ENCODE data around the gene DPF3.

DPF3 gene

GRCh38 chr14:72904218-72904617 is 10.3 kb upstream of the DPF3 start:
- no peak for DNase-seq

GRCh38 chr14:72903716-72904115 is 9.8 kb upstream of the DPF3 start:
- no peak for DNase-seq

- no peak for DNase-seq
These were observed 9.1 kb upstream of the DPF3 start for GRCh38 chr14:72902801-72903530.

DNA sequence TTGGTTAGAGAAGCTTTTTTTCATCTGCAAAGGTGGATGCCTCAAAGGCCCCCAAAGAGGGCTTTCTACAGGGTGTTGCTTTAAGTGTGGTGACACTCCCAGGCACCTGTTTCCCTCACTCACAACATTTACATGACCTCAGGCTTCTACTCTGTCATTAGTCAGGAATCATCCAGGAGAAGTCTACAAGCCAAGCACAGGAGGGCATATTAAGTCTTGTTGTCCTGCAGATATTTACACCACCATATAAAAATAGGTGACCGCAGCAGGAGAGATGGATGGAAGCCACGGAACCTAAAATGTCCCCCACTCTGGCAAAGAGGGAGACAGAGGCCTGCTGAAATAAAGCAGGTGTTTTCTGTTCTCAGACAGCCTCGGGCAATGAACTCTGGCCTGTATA is 7.5 kb upstream of the DPF3 start:
- DNase-seq: no peak

- DNase-seq: no peak
These were observed 4.5 kb upstream of the DPF3 start for GRCh38 chr14:72898448-72898847.

DNA sequence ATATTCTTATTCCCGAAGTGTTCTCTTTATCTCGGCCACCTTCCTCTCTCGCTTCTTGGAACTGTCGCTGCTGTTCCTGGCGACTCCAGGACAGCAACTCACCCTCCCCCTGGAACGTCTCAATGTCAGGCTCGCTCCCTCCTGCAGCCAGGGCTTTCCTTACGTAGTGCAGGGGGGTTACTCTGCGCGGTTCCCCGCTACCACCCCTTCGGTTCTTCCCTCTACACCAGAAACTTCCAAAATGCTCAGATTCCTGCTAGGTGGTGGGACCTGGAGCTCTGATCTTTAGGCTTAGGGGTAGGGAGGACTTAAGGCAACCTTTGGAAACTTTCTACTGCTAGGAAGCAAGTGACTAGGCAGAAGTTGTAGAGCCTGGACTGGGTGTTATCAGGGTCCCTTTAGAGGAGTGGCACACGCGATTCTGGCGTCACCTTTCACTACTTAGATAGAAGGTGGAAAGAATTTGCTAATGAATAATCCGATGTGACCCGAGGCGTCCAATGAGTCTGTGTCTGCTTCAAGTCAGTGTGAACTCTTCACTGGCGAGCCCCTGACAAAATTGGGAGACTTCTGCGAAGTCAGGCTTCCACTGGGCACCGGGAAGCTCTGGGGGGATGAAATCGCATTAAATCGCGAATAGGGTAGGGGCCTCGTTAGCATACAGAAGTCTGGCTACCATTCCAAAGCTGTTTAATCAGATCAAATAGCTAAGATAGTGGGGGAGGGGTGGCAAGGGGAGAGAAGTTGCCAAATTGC is 900 bp upstream of the DPF3 start:
- peak; percentile 32 to 37 for DNase-seq

DNA sequence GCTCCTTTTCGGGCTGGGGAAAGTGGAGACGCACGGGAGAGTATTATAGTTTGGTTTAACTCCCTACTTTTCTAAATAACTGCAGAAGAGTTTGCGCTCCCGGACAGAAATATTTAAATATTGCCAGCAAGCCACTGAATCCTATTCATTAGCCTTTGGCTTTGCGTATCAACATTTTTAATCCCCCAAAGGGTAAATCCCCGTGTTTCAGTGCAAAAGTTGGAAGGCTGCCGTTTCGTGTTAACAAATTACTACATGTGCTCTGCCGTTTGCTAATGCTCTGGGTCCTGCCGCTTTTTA is 372 bp upstream of the DPF3 start:
- DNase-seq: no peak

DNA sequence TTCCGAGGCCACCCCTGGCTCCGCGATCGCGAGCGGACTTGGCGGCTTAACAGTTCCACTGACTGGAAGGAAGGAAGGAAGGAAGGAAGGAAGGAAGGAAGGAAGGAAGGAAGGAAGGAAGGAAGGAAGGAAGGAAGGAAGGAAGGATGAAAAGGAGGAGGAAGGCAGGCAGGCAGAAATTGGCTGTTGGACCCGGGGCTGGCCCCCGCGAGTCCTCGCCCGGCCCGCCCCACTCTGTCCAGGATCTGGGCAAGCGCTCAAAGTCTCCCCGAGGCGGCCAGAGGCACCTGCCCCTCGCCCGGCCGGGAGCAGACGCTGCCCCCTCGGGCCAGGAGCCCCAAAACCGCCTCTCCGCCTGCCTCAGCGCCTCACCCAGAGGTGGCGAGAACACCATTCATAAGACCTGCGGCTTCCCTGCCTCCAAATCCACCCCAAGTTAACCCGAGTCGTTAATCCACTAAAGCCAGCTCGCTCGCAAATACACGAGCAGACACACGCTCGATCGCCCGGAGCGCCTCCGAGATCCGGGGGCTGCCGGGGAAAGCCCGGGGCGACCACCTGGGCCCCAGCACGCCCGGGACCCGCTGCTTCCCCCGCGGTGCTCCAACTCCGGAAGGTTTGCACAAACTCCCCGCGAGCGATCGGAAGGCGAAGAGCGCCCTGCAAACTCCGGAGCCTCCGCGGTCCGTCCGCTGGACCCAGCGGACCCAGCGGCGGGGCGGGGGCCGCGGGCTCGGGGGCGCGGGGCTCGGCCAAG is 844 bp downstream of the DPF3 start:
- peak; percentile 57 to 59 for DNase-seq

GRCh38 chr14:72892103-72892878 is 1.6 kb downstream of the DPF3 start:
- DNase-seq: peak; percentile 43 to 46

- no peak for DNase-seq
These were observed 2.2 kb downstream of the DPF3 start for GRCh38 chr14:72891666-72892102.

DNA sequence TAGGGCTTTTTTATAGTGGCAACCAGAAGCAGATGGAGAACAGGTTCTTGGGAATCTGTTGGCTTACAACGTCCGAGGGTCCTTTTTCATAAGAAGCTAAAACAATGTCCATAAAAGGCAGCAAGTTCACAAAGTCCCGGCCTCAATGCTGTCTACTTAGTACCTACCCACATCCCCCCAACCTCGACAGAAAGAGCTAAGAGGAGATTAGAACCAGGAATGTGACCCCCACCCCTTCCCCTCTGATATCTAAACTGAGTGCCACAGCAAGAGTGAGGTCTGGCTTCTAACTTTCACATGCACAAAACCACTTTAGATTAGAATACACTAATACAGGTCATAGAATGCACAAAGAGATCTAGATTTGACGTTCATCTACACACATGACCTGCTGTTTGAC is 4.5 kb downstream of the DPF3 start:
- DNase-seq: no peak

DNA sequence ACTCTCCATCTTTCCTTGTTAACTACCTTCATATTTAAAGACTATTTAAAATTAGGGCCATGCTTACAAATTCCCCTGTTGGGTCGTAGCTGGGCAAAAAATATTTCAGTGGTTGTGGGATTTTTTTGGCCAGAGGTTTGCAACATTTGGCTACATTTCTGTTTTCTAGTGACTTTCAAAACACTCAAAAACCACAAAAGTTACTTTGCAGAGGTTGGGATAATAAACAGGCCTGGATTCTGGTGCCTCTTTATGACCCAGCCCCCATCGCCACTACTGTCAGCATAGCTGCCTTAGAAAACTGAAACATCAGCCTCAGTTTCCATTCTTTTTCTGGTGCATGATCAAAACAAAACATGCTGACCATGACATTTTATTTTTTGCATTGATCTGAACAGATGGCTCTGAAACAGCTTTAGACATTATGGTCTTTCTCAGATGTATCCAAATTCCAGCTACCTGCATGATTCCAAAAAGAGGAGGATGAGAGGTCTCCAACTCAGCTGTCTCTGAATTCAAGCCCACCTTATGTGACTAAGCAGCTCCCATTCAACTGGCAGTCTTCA is 5.2 kb downstream of the DPF3 start:
- no peak for DNase-seq

GRCh38 chr14:72888192-72888591 is 5.7 kb downstream of the DPF3 start:
- DNase-seq: no peak

- no peak for DNase-seq
These were observed 6.4 kb downstream of the DPF3 start for GRCh38 chr14:72887514-72887913.

GRCh38 chr14:72884386-72884785 is 9.5 kb downstream of the DPF3 start:
- DNase-seq: no peak

- peak; percentile 23 to 28 for DNase-seq
These were observed 9.9 kb downstream of the DPF3 start for GRCh38 chr14:72883961-72884360.

- DNase-seq: no peak
These were observed 10.8 kb downstream of the DPF3 start for GRCh38 chr14:72883109-72883508.

GRCh38 chr14:72882463-72882862 is 11.4 kb downstream of the DPF3 start:
- DNase-seq: no peak

DNA sequence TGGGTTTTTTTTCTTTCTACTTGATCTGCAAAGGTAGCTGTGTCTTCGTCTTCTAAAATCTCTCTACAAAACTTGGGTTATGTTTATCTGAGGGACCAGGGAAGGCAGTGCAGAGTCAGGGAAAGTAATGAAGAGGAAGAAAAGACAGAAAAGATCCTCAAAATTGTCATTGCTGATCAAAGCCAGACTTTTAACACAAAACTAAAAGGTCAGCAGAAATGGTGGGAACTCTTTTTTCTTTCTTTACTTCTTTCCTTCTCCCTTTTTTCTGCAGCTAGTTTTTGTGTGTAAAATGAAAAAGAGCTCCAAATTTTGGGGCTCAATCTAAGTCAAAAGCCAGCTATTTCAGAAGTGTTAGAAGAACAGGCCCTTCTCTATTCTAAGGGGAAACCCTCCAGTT is 11.9 kb downstream of the DPF3 start:
- no peak for DNase-seq

DNA sequence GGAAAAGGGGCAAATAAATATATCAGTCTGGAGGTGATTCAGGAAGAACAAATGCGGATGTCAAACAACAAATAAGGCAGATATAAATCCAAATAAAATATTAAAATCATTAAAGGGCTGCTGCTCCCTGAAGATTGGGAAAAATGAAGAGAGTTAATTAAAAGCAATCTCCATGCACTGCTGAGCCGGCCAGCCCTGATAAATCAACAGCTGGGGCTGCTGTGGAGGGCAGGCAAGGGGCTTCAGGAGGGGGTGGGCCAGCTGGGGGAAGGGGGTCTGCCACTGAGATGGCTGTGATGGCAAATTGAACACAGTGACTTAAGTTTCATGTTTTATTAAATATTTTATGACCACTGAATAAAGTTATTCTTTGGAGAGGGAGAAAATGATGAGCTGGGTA is 12.4 kb downstream of the DPF3 start:
- no peak for DNase-seq

DNA sequence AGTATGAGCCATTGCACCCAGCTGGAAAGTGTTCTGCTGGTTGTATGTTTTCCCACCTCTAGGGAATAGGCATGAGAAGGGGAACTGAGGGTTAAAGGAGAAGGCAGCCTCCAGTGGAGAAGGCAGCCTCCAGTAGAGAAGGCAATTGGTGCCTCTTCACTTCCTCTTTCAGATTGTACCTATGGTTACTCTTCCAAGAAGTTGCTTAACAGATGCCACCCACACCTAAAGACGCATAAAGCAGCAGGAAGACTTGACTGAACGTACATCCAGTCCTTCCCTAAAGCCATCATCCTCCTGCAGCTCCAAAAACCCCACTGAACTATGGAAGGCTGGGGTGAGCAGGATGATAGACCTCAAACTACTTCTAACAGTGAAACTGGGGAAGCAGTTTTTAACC is 13.1 kb downstream of the DPF3 start:
- DNase-seq: no peak

DNA sequence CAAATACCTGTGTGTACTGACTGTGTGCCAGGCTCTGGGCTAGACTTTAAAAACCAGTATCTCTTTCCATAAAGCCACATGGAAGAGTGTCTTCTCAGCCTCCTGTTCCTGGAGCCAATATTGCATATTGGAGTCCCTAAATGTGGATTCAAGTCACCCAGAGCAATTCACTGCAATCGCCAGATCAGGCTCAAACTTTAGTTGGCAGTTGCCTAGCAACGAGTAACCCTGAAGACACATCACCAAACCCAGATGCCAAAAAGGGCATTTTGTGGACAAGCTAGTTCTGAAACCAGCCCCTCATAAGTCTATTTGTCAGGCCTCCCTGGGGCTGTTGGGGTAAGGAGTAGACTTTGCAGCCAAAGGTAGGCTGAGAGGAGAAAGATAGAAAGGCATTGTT is 13.7 kb downstream of the DPF3 start:
- DNase-seq: no peak

- no peak for DNase-seq
These were observed 14.5 kb downstream of the DPF3 start for GRCh38 chr14:72879431-72879830.
